GM19468 (cell line): Measurements from ENCODE around the gene KLHL20.
"Not testable (repeated sequence)": the region's sequence is repeated elsewhere in the genome, so short reads cannot be mapped to it uniquely, and the experiment has no call there.

Experiments used
- ATAC-seq: cut with Tn5 transposase; IDR thresholded peaks from one replicate; pipeline ENCODE4 v1.9.1; 2021; ENCODE audit warnings: mild to moderate bottlenecking, moderate library complexity, moderate number of reproducible peaks; ENCODE audit not compliant: unreplicated experiment; ENCODE audit errors: extremely low read depth

Gene KLHL20

GRCh38 chr1:173714759-173715537 lies at the start of gene KLHL20:
TSS of gene KLHL20 (plus strand) at chr1:173714981. CDS start at chr1:173716044, 1,063 bp downstream.
- peak; percentile 92 for ATAC-seq

- no peak for ATAC-seq
Observed at GRCh38 chr1:173666646-173667045, 48.1 kb upstream of the KLHL20 start.

GRCh38 chr1:173669491-173669941 lies 45.3 kb upstream of the KLHL20 start, which contains the start of gene ANKRD45:
TSS of gene ANKRD45 (minus strand) at chr1:173669851. CDS start at chr1:173659418, 10,433 bp downstream.
- no peak for ATAC-seq

- not testable (repeated sequence) for ATAC-seq
Observed at GRCh38 chr1:173674496-173674895, 40.3 kb upstream of the KLHL20 start.

DNA sequence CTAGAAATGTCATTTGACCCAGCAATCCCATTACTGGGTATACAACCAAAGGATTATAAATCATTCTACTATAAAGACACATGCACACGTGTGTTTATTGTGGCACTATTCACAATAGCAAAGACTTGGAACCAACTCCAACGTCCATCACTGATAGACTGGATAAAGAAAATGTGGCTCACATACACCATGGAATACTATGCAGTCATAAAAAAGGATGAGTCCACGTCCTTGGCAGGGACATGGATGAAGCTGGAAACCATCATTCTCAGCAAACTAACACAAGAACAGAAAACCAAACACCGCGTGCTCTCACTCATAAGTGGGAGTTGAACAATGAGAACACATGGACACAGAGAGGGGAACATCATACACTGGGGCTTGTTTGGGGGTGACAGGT lies 34.6 kb upstream of the KLHL20 start:
- not testable (repeated sequence) for ATAC-seq

- ATAC-seq = no peak
Observed at GRCh38 chr1:173682184-173682583, 32.6 kb upstream of the KLHL20 start.

DNA sequence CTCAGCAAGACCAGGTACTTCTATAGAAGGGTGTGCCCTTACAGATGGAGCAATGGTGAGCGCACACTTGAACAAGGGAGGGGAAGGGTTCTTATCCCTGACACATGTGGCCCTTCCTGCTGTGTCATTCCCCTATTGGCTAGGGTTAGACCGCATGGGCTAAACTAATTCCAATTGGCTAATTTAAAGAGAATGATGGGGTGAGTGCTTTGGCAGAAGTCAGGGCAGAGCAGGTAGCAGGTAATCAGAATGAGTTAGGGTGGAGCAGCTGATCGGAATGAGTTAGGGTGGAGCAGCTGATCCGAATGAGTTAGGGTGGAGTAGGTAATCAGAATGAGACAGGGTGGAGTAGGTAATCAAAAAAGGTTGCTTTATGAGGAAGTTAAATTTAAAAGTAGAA lies 30.9 kb upstream of the KLHL20 start:
- not testable (repeated sequence) for ATAC-seq

DNA sequence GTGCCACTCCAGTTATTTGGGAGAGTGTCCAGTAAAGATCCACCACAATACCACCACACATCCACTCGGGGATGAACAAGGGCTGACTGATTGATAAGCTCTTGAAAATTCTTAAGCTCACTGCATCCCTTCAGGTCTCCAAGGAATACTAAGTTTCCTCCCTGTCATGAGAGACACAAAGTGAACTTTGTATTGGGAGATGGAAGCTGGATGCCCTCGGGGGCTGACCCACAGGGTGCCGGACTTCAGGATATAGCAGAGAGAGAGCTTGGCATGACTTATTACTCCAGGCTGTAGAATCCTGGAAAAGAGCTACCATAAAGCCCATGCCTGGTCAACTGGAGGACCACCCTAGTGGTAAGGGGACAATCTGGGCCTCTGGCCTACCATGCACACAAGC lies 29.7 kb upstream of the KLHL20 start:
- not testable (repeated sequence) for ATAC-seq

DNA sequence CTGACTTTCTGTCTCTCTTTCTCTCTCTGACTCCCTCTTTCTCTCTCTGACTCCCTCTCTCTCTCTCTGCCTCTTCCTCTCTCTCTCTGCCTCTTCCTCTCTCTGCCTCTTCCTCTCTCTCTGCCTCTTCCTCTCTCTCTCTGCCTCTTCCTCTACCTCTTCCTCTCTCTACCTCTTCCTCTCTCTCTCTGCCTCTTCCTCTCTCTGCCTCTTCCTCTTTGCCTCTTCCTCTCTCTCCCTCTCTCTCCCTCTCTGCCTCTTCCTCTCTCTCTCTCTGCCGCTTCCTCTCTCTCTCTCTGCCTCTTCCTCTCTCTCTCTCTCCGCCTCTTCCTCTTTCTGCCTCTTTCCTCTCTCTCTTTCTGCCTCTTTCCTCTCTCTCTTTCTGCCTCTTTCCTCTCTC lies 26.5 kb upstream of the KLHL20 start:
- no peak for ATAC-seq

DNA sequence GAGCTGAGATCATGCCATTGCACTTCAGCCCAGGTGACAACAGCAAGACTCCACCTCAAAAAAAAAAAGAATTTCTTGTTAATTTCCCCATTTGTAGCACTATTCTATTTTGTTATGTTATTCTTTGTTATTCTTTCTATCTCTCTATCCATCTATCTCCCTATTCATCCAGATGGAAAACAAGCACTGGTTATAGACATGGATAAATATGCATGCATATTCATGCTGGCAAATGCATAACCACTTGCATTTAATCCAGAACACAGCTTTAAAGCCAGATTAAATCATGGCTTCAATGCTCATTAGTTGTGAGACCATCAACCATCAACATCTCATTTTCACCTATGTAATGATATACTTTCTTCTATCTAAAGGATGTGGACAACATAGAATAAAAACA lies 21.5 kb upstream of the KLHL20 start:
- ATAC-seq = no peak

- ATAC-seq = not testable (repeated sequence)
Observed at GRCh38 chr1:173701299-173701698, 13.5 kb upstream of the KLHL20 start.

GRCh38 chr1:173702736-173703135 lies 12.0 kb upstream of the KLHL20 start:
- ATAC-seq = no peak

GRCh38 chr1:173705117-173705516 lies 9.7 kb upstream of the KLHL20 start:
- ATAC-seq = no peak

GRCh38 chr1:173708787-173709186 lies 6.0 kb upstream of the KLHL20 start:
- no peak for ATAC-seq

DNA sequence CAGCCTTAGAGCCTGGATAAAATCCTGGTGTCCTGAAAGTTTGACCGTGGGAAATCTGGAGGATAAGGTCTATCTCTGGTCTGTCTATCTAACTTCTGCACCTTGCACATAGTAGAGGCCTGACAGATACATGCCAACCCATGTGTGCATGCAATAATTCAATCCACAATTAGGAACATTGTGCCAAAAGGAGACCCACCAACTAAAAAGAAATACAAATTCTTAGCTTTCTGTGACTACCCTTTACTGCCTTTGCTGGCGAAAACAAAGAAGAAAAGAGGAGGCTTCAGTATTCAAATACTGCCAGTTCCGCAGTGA lies 381 bp upstream of the KLHL20 start:
- no peak for ATAC-seq

- ATAC-seq = no peak
Observed at GRCh38 chr1:173715538-173715844, 710 bp downstream of the KLHL20 start.

- no peak for ATAC-seq
Observed at GRCh38 chr1:173717238-173717637, 2.5 kb downstream of the KLHL20 start.

DNA sequence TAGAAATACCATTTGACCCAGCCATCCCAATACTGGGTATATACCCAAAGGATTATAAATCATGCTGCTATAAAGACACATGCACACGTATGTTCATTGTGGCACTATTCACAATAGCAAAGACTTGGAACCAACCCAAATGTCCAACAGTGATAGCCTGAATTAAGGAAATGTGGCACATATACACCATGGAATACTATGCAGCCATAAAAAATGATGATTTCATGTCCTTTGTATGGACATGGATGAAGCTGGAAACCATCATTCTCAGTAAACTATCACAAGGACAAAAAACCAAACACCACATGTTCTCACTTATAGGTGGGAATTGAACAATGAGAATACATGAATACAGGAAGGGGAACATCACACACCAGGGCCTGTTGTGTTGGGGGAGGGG lies 16.6 kb downstream of the KLHL20 start:
- not testable (repeated sequence) for ATAC-seq

DNA sequence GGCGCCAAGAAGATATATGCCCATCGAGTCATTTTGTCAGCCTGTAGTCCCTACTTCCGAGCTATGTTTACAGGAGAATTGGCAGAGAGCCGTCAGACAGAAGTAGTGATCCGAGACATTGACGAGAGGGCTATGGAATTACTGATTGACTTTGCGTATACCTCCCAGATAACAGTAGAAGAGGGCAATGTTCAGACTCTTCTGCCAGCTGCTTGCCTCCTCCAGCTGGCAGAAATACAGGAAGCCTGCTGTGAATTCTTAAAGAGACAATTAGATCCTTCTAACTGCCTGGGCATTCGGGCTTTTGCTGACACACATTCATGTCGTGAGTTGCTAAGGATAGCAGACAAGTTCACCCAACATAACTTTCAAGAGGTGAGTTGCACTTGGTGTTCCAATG lies 19.1 kb downstream of the KLHL20 start:
- ATAC-seq = no peak

- not testable (repeated sequence) for ATAC-seq
Observed at GRCh38 chr1:173736104-173736503, 21.3 kb downstream of the KLHL20 start.

DNA sequence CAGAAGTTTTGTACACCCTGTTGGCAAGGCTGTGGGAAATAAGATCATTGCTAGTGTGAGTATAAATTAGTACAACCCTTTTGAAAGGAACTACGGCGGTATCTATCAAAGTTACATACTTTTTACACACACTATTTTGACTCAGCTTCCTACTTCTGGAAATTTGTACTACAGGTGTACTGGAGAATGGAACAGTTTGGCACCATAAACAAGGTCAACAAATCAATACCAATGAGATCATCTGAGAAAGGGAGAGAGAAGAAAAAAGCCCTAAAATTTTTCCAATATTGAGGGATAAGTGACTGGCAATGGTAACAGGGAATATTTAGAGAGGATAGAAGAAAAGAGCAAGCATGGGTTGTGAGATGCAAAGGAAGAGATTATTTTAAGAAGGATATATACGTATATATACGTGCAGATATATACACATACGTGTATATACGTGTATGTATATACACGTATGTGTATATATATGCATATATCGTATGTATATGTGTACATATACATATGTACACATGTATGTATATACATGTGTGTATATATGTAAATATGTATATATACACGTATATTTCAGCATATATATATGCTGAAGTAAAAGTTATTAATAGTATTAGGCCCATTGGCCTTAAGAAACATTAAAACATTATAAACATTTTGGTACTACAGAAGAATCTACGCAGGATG lies 27.6 kb downstream of the KLHL20 start:
- ATAC-seq = no peak

DNA sequence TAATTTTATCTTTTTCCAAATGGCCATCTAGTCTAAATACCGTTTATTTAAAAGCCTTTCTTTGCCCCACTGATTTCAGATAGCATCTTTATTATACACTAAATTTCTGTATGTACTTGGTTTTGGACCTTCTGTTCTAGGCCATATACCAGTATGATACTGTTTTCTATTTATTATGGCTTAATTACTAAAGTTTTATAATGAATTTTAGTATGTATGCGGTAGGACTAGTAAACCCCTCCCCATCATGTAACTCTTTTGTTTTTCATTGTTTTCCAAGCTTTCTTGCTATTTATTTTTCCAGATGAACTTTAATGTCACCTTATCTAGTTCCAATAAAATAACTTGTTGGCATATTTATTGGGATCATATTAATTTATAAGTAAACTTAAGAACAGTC lies 29.9 kb downstream of the KLHL20 start:
- no peak for ATAC-seq
